NCI-H748 (cell line): ENCODE measurements around the gene BEST2.
A peak's percentile ranks its signal among the peaks of the same experiment; 100 is the strongest.

Experiments
- DNase-seq: peaks from one replicate; lab custom pipeline; 2025; ENCODE audit not compliant: unreplicated experiment; lab: John Stamatoyannopoulos, UW

The BEST2 gene

GRCh38 chr19:12767666-12768065, 16.1 kb downstream of the BEST2 start:
- DNase-seq, result no peak

- DNase-seq, result peak; percentile 92
Measured at GRCh38 chr19:12769689-12770088, 18.1 kb downstream of the BEST2 start.

GRCh38 chr19:12770922-12771321, 19.3 kb downstream of the BEST2 start:
- DNase-seq, result no peak

DNA sequence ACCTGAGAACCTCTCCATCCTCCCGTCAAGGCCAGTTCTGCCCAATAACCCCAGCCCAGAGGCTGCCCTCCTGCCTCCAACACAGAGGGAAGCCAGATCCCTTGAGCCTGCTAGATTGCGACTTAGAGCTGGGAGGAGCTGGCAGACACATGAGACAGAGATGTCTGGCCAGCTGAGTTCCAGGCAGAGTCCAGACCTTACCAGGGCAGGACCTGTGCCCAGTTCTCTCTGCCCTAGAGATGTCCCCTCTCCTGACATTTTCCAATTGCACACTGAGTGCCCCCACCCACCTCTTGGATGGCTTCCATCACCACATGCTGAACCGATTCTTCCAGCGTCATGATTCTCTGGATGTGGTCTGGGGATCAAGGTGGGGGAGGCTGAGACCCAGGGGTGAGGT, 20.7 kb downstream of the BEST2 start:
- DNase-seq, result no peak

GRCh38 chr19:12773571-12773970, 22.0 kb downstream of the BEST2 start:
- no peak for DNase-seq

DNA sequence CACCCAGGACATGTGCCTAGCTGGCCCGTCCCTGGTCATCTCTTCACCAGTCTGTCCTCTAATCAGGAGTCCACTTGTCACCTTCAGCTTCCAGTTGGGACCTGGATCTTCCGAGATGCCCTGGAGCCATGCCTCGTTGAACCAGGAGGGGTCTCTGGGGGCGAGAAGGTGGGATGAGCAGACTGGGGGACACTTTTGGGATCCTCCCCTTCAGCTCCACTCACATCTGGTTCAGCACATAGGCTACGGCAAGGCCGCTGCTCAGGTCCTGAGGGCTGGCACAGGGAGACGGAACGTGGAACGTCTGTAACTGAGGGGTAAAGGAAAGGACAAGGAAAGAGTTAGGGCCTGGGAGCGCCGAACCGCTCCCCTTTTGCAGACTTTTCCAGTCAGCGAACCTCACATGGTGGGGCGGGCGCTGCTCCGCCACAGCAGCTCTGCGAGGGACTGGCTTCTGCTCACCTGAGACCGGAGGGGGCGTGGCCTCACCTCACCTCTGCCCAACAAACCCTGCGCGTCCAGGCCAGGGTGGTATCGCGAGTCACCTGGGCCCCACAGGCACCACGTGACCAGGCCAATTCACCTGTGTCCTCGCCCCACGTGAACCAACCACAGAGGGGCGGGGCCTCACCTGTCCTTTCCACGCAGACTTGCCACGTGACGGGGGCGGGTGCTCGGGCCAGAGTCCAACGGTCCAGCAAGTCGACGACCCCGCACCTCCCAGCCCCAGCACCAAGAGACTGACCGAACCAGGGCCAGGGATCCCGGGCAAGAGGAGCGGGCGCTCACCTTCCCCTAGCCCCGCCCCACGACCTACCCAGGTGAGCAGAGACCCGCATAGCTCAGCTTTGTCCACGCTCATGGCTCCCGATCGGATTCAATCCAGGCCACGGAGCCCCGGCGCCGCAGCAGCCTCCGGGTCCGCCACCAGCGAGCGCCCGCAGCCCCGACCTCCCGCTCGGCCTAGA, 23.3 kb downstream of the BEST2 start, which contains the start of gene HOOK2:
Gene HOOK2, minus strand, starts transcription at position 965 of the 968 bp plus-strand sequence. Its CDS starts 103 bp downstream, at position 862.
- DNase-seq, result peak; percentile 92

GRCh38 chr19:12777217-12778016, 25.8 kb downstream of the BEST2 start:
- DNase-seq, result peak; percentile 78

GRCh38 chr19:12778017-12778904, 26.7 kb downstream of the BEST2 start:
- peak; percentile 76 for DNase-seq

GRCh38 chr19:12778905-12779161, 27.2 kb downstream of the BEST2 start:
- DNase-seq, result no peak

- peak; percentile 16 for DNase-seq
Measured at GRCh38 chr19:12779162-12779993, 27.8 kb downstream of the BEST2 start.

DNA sequence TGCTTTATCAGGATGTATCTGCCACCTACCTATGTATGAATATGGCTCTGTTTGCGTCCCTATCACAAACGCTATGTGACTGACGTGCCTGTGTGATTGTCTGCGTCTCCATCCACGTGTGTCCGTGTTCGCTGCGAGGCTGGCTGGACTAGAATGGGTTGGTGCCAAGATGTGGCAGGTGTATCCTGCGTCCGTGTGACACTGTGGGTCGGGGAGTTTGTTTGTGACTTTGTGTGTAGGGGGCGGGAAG, 30.5 kb downstream of the BEST2 start:
- DNase-seq, result no peak

- DNase-seq, result peak; percentile 78
Measured at GRCh38 chr19:12782424-12783290, 31.1 kb downstream of the BEST2 start.

- no peak for DNase-seq
Measured at GRCh38 chr19:12783291-12783848, 31.8 kb downstream of the BEST2 start.

DNA sequence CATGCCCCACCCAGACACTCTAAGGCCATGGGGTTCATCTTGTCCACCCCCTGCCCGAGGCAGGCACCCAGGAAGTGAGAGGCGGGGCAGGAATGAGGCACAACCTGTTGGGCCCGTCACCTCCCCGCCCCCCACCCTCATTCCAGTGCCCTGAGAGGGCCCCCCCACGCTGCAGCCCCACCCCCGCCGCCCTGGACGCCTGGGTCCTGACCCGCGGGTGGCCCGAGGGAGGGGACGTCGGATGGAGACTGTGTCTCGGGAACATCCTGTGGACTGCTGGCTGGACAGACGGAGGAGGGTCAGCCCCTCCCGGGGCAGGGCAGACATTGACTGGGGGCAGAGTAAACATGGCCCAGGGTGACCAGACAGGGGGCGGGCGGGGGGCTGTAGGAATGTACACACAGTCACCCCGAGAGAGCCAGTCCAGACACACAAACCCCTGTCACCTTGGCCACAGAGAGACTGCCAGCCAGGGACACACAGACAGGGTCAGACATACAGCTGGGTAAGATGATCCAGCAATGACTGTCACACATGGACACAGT, 32.3 kb downstream of the BEST2 start:
- DNase-seq, result no peak

DNA sequence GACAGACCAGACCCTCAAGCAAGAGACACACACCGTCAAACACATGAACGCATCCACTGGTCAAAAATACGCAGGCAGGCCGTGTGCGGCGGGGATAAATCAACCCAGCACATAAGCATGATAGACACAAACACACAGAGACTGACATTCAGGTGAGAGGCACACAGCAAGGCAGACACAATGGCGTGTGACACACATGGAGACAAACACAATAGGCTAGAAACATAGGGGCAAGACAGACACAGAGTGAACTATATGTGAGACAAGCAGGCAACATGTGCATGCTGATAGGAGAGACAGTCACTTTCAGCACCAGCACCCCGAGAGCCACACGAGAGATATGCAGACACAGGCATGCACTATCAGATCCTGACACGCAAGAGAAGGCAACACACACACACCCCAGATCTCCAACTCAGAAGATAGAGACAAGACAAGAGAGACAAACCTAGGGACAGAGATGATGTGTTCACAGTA, 32.8 kb downstream of the BEST2 start:
- DNase-seq, result peak; percentile 3

- no peak for DNase-seq
Measured at GRCh38 chr19:12784871-12785430, 33.4 kb downstream of the BEST2 start.

DNA sequence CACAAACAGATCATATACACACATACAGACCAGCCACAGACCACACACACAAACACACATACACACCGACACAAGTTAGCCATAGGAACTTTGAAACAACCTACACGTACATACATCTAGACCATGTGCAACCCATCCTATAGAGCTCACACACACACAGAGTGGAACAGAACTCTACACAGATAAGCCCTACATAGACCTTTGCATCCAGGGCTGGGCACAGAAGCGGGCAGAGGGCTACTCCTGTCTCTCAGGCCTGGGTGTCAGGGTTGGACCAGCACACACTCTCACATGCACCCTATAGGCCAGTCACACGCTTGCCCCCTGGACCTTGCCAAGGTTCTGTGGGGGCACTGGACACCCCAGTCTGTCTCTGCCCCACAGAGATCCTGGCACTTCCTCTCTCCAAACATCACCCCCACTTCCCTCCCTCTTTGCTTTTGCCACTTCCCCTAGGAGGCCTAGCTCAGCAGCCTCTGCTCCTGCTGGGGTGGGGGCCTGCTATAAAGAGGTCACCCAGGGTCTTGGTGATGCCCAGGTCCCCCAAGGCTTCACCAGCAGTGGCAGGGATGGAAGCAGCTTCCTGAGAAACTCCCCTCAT, 33.9 kb downstream of the BEST2 start:
- DNase-seq, result no peak
